ENCODE measurements around the gene IGF1R. TPM values are rescaled to one million over a fixed set of nuclear protein-coding genes. Genes with fewer than 3 reads are reported as not detected.

Gene IGF1R
- total RNA-seq, 1 experiment from 2014 or later: 71.3 TPM

DNA sequence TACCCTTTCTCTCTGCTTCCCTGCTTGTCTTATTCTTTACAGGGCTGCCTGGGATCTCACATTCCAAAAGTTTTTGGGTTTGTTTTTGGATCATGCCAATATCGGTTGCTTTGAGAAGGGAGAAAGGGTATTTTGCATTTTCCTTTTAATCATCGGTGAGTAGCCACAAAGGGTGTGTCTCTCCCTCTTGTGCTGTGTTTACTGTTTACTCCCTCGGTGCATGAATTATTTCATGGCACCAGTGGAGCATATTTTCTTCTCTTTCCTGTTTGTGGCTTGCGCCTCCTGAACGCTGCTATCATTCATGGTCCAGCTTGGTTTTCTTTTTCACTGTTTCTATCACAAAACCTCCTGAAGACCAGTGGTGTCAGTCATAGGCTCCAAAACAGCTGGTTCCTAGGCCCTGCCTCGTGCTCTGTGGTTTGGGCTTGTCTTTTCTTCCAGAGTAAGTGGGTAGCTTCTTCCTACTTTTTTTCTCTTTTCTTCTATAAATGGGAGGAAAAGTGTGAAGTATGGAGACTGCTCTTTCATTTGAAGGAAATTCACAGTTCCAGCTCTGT is 54.9 kb downstream of the IGF1R start:
- POLR2A ChIA-PET (ENCODE audit: unreplicated experiment): no interaction called here
- intact Hi-C loops (cut with micrococcal nuclease; ENCODE audit: unreplicated experiment): no loop called here
- no peak overlapping the region for H2AFZ ChIP-seq

DNA sequence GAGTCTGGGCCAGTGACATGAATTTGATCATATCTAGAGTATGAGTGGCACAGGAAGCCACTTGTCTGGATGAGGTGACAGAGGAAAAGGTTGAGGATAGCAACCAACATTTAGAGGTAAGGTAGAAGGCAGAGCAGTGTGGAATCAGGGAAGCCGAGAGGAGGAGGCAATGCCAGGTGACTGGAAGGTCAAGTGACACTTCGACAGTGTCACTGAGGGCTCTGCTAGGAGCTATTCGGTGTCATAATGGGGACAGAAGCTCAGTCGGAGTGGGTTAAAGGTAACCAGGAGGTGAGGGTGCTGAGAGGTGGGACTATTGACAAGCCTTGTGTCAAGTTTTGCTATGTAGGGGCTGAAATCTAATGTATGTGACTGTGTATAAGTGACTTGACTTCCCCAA is 56.7 kb downstream of the IGF1R start:
- Histone ChIP-seq H3K27ac (no peak overlapping the region), H3K4me3 (no peak overlapping the region), H2AFZ (no peak overlapping the region), H3K27me3 (ENCODE audit: insufficient read depth, low read depth) (no peaks in the 10 kb centered on the region), H4K20me1 (ENCODE audit: insufficient read depth) (peaks cover 10% of the 10 kb centered on the region; the same call in 1 of the 2 replicates), H3K4me1 (replicated peaks; ENCODE audit: insufficient read depth) (no peaks in the 10 kb centered on the region), H3K4me2 (no peak overlapping the region), H3K9me3 (ENCODE audit: insufficient read depth, low read depth) (no peaks in the 10 kb centered on the region), H3F3A (ENCODE audit: insufficient read depth, low read depth) (no peaks in the 10 kb centered on the region), H3K79me2 (ENCODE audit: low read depth) (peaks cover 92% of the 10 kb centered on the region), H3K9me2 (ENCODE audit: insufficient read depth) (no peaks in the 10 kb centered on the region), H3K36me3 (ENCODE audit: low read depth) (no peaks in the 10 kb centered on the region)
- no peak for DNase-seq
- ChIA-PET POLR2A (ENCODE audit: unreplicated experiment) (no interaction called here), CTCF (no interaction called here)
- TF ChIP-seq EZH2 (IDR thresholded peaks at IDR 0.05; ENCODE audit: low read depth): no peak
- TF ChIP-seq CTCF (conservative IDR thresholded peaks at IDR 0.05): no peak
- BruUV-seq (replicated peaks): no TSS peak
- intact Hi-C loops (cut with micrococcal nuclease; ENCODE audit: unreplicated experiment): no loop called here

More for the DNA sequence above, 54.9 kb downstream of the IGF1R start:
- Histone ChIP-seq H3K9me2 (ENCODE audit: insufficient read depth) (no peaks in the 10 kb centered on the region), H3F3A (ENCODE audit: insufficient read depth, low read depth) (no peaks in the 10 kb centered on the region), H3K4me3 (no peak overlapping the region), H3K9me3 (ENCODE audit: insufficient read depth, low read depth) (no peaks in the 10 kb centered on the region), H3K4me1 (replicated peaks; ENCODE audit: insufficient read depth) (no peaks in the 10 kb centered on the region), H3K36me3 (ENCODE audit: low read depth) (no peaks in the 10 kb centered on the region), H3K4me2 (no peak overlapping the region), H3K27me3 (ENCODE audit: insufficient read depth, low read depth) (no peaks in the 10 kb centered on the region), H3K27ac (no peak overlapping the region), H4K20me1 (ENCODE audit: insufficient read depth) (peaks cover 10% of the 10 kb centered on the region; the same call in 1 of the 2 replicates), H3K79me2 (ENCODE audit: low read depth) (peaks cover 91% of the 10 kb centered on the region)
- DNase-seq: no peak
- TF ChIP-seq CTCF (conservative IDR thresholded peaks at IDR 0.05): no peak
- TF ChIP-seq EZH2 (IDR thresholded peaks at IDR 0.05; ENCODE audit: low read depth): no peak
- BruUV-seq (replicated peaks): no TSS peak
- CTCF ChIA-PET: interaction anchor here (0.5 to 0.6 kb wide), 2 partner anchors 10 to 91 kb away, joined by 3 read pairs; no protein-coding TSS in a partner anchor

- H3K36me3 ChIP-seq (ENCODE audit: low read depth): 0 out of 2 replicates have a peak, but pooled peaks cover 4% of the 10 kb centered on the region
- intact Hi-C loops (cut with micrococcal nuclease; ENCODE audit: unreplicated experiment): no loop called here
- no peak overlapping the region for H3K4me3 ChIP-seq
- H3K27me3 ChIP-seq (ENCODE audit: insufficient read depth, low read depth): no peaks in the 10 kb centered on the region
- H4K20me1 ChIP-seq (ENCODE audit: insufficient read depth): peaks cover 10% of the 10 kb centered on the region; the same call in 1 of the 2 replicates
- H3K9me2 ChIP-seq (ENCODE audit: insufficient read depth): no peaks in the 10 kb centered on the region
- H3K4me2 ChIP-seq: no peak overlapping the region
- H3K27ac ChIP-seq: no peak overlapping the region
- ChIA-PET POLR2A (ENCODE audit: unreplicated experiment) (no interaction called here), CTCF (no interaction called here)
- H3K9me3 ChIP-seq (ENCODE audit: insufficient read depth, low read depth): peaks cover 4% of the 10 kb centered on the region; the same call in 1 of the 2 replicates
- no TSS peak for BruUV-seq (replicated peaks)
- H3K79me2 ChIP-seq (ENCODE audit: low read depth): peaks cover 92% of the 10 kb centered on the region
- no peaks in the 10 kb centered on the region for H3K4me1 ChIP-seq (replicated peaks; ENCODE audit: insufficient read depth)
- H3F3A ChIP-seq (ENCODE audit: insufficient read depth, low read depth): no peaks in the 10 kb centered on the region
- TF ChIP-seq EZH2 (IDR thresholded peaks at IDR 0.05; ENCODE audit: low read depth) (no peak), CTCF (conservative IDR thresholded peaks at IDR 0.05) (no peak)
- no peak overlapping the region for H2AFZ ChIP-seq
- DNase-seq: no peak
Measured at GRCh38 chr15:98706387-98706786, 58.0 kb downstream of the IGF1R start.
